GM18868 (cell line): ENCODE data around the gene JMJD8.

Source experiments
- ATAC-seq: cut with Tn5 transposase; IDR thresholded peaks from one replicate; pipeline ENCODE4 v1.9.1; 2021; ENCODE audit warnings: mild to moderate bottlenecking, moderate library complexity; ENCODE audit not compliant: unreplicated experiment

The JMJD8 gene

GRCh38 chr16:684071-684794 lies at the start of gene JMJD8:
TSS of gene JMJD8 (minus strand) at chr16:684334. CDS start at chr16:684319, 15 bp downstream.
- peak; percentile 70 for ATAC-seq

GRCh38 chr16:733382-734207 lies 49.5 kb upstream of the JMJD8 start:
- ATAC-seq: no peak

GRCh38 chr16:732936-733335 lies 48.8 kb upstream of the JMJD8 start:
- ATAC-seq: no peak

GRCh38 chr16:732332-732731 lies 48.2 kb upstream of the JMJD8 start:
- no peak for ATAC-seq

- no peak for ATAC-seq
Observed at GRCh38 chr16:730666-731509, 46.8 kb upstream of the JMJD8 start.

GRCh38 chr16:729768-730665 lies 45.9 kb upstream of the JMJD8 start:
- ATAC-seq: no peak

GRCh38 chr16:728890-729744 lies 45.0 kb upstream of the JMJD8 start:
- no peak for ATAC-seq

GRCh38 chr16:728131-728889 lies 44.2 kb upstream of the JMJD8 start:
- ATAC-seq: no peak

- ATAC-seq: no peak
Observed at GRCh38 chr16:727291-727977, 43.3 kb upstream of the JMJD8 start.

- no peak for ATAC-seq
Observed at GRCh38 chr16:726438-727290, 42.5 kb upstream of the JMJD8 start, which contains the start of the genes CCDC78 and HAGHL. TSS of gene CCDC78 (minus strand) at chr16:726443. CDS start at chr16:726367, 76 bp downstream. TSS of gene HAGHL (plus strand) at chr16:727106. CDS start at chr16:727510, 404 bp downstream.

GRCh38 chr16:726188-726437 lies 42.0 kb upstream of the JMJD8 start:
- no peak for ATAC-seq

GRCh38 chr16:725463-726187 lies 41.5 kb upstream of the JMJD8 start:
- ATAC-seq: no peak

- no peak for ATAC-seq
Observed at GRCh38 chr16:725041-725376, 40.9 kb upstream of the JMJD8 start.

GRCh38 chr16:724188-725040 lies 40.3 kb upstream of the JMJD8 start:
- ATAC-seq: no peak

- no peak for ATAC-seq
Observed at GRCh38 chr16:723695-724094, 39.6 kb upstream of the JMJD8 start.
